Inferior parietal cortex (tissue), 1 donor: ENCODE measurements around the gene BMAL2.

Experiments
- DNase-seq: peaks from one replicate; pipeline ENCODE4 v3.0.0-alpha.2; 2016; ENCODE audit errors: extremely low spot score

The BMAL2 gene

DNA sequence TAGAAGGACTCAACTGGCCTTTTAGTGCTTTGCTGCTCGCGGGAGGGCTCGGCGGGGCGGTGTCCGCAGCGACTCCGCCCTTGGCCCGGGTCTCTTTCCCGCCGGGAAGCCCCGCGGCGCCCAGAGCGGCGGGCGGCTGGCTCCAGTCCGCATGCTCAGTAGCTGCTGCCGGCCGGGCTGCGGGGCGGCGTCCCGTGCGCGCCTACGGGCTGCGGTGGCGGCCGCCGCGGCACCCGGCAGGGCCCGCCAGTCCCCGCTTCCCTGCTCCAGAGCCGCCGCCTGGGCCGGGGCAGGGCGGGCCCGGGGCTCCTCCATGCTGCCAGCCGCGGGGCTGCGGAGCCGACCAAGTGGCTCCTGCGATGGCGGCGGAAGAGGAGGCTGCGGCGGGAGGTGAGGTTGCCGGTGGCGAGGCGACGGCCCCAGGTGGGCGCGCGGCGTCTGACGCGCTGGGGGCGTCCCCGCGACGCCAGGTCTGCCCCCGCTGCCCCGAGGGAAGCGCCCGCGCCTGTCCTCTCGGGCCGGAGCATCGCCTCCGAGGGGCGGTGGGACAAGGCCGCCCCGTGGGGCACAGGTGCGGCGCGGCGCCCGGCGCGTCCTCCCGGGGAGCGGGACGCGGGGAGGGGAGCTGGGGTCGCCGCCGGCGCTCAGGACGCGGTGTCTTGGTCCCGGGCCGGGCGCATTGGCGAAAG lies at the start of gene BMAL2:
BMAL2 (plus strand) TSS at position 123 of the 689 bp plus-strand sequence; CDS start at position 360, 237 bp downstream.
- no peak for DNase-seq

DNA sequence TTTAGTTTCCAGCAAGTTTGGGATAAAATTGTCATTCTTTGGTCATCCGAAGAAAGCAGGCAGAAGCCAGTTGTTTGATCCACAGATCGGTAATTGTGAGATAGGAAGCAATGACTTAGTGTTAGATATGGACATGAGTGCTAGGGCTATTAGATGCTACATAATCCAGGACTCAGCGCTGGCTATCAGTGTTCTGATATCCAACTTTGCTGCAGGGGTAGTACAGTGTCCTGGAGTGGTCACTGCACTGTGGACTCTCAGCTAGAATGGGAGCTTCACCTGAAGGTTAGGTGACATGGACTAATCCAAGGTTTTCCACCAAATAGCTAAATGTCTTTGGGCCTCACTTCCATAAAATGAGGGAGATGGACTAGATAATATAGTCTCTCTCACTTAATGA lies 48.6 kb upstream of the BMAL2 start:
- DNase-seq: no peak

DNA sequence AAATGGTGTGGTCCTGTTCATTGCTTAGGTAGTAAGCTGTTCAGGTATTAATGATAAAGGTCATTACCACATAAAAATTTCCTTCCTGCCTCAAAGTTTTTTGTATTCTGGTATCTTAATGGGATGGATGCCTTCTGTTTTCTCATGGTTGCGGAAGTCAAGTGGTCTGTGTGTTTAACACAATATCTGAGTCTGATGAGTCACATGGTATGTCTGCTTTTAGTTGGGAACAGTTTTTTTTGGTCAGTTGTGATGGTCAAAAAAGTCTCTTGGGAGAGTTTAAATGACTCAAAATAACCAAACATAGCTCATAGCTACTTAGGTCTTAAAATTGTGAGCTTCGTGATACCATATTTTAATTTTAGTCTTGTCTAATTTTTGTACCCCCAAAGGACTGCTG lies 47.9 kb upstream of the BMAL2 start:
- no peak for DNase-seq

DNA sequence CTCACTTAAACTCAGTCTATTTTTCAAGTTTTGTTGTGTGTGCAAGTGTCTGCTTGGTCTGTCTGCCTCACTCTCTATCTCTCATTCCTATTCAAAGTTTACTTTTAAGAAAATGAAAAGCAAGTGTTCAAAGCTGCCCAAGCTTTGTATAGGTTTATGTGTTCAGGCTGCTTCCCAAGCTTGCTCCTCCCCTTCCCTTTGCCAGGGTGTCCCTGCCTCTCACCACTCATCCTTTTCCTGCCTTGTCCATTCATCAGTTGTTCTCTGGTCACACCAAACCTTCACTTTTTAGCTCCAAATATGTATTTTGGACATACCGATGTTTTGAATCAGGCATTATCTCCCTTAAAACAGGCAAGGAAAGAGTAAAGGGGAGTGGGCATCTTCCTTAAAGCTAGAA lies 47.2 kb upstream of the BMAL2 start:
- no peak for DNase-seq

DNA sequence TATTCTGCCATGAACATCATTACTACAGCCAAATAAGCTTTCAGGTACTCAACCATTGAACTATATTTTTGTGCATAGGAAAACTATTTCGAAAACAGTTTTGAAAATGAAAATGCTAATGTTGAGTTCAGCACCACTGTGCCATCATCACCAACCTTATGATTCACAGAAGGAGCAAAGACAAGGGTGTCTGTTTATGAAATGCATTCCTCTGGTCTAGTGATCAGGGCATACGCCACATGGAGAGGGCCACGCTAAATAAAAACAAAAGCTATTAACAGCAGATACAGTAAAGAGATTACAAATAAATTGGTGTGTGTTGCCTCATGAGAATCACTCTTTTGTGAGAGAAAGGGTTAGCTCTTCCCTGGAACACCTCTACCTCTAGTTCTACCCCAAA lies 43.2 kb upstream of the BMAL2 start:
- no peak for DNase-seq

DNA sequence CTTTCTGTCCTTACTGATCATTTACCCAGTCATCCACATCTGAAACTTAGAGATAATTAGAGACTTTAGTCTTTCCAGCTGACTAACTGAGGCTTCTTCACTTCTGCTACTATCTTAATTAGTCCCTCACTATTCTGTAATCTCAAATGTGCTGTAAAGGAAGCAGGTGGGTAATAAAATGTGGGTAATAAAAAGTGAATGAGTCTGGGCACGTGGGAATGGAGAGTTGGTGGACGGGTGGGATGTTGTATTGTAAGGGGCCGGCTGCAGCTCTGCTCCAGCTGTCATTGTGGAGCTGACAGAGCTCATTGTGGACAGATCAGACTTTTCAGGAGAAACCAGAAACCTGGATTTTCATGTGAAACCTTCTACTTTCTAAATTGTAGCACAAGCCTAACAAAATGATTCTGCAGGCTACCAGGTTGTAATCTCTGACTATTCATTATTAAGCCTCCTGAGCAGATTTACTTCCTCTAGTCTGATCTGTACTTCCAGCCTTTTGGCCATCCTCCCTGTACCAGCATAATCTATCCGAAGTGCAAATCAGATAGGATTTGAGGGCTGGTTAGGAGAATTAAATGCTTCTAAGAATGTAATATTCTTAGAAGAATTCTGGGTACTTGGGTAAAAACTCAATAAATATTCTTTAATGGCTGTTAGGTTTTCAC lies 42.0 kb upstream of the BMAL2 start:
- no peak for DNase-seq

GRCh38 chr12:27291862-27292261 lies 40.8 kb upstream of the BMAL2 start:
- no peak for DNase-seq

- no peak for DNase-seq
Observed at GRCh38 chr12:27292718-27293117, 39.9 kb upstream of the BMAL2 start.

GRCh38 chr12:27293463-27293862 lies 39.2 kb upstream of the BMAL2 start:
- no peak for DNase-seq

DNA sequence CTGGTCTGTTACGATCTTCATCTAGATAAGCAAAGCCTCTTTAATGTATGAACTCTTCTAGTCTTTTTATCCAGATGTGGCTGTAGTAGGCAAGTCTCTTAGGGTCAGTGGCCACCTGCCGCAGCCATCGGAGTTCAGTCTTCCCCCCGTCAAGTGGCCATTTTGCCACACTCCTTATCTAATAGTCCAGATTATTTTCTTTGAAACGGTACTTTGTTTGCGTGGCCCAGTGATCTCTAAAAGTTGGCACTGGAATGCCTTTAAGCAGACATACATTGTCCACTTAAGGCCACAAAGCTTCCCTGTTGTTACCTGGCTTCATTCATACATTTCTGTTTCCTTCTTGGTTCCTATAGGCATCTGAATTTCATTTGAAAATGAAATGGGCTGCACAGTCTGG lies 36.0 kb upstream of the BMAL2 start:
- DNase-seq: no peak

GRCh38 chr12:27297566-27297965 lies 35.1 kb upstream of the BMAL2 start:
- DNase-seq: no peak

DNA sequence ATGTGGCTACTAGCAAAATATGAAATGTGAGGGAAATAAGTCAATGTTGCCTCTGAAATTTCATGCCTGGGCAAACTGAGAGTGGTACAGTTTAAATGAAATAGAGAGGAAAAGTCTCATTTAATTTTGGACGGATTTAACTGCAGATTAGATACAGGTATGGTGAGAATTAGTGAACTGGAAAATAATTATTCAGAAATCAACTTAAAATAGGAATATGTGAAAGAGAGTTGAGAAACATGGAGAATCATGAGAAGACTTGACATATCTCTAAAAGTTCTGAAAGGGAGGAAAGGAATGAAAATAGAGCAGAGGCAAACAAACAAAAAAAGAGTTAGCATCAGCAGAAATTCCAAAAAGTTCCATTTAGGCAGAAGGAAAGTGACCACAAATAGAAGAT lies 33.5 kb upstream of the BMAL2 start:
- no peak for DNase-seq

DNA sequence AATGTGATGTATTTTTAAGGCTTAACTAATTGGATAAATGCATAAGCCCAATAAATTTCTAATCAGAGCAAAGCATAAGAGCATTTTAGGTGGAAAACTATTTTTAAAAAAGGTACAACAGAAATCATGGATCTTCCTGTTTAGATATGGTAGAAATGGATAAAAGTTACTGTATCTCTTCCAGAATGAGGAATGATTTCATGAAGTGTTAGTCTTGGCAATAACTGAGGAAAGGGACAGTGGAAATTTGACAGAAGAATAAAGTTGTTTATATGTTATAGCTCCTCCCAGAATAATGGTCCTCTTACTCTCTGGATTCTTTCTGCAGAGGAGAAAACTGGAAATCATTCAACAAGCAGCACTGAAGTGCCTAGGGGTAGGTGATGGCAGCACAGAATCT lies 32.4 kb upstream of the BMAL2 start:
- DNase-seq: no peak

GRCh38 chr12:27303139-27304111 lies 29.2 kb upstream of the BMAL2 start:
- DNase-seq: no peak

GRCh38 chr12:27304856-27305255 lies 27.8 kb upstream of the BMAL2 start:
- no peak for DNase-seq

DNA sequence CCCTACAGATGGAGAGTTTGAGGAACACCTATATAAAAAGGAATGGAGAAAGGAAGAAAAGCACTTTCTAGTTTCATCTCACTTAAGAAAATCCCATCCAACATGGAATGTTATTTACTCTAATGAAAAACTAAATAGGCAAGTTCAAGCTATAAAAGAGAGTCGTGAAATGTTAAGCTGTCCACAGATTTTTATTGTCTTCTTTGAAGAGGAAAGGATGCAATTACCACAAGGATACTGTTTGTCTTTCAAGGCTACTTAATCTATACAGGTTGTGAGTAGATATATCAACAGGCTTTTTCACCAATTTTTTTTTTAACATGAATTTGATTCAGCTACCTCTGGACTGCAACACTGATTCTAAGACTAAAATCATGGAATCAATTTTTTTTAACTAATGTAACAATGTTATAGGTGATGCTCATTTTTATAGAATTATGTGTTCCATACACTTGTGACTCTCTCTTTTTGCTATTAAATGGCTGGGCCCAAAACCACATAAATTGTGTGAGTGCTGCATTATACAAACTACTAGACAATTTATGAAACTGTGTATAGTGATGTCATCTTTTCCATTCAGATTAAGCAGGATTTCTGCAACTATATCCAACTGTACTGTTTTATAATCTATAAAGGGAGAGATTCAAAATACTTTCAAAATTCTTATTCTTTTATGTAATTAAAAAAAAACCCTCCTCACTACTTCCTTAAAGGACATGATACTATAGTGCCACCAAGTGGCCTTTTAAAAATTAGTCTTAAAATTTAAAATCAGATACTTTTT lies 26.8 kb upstream of the BMAL2 start:
- DNase-seq: peak; percentile 62

DNA sequence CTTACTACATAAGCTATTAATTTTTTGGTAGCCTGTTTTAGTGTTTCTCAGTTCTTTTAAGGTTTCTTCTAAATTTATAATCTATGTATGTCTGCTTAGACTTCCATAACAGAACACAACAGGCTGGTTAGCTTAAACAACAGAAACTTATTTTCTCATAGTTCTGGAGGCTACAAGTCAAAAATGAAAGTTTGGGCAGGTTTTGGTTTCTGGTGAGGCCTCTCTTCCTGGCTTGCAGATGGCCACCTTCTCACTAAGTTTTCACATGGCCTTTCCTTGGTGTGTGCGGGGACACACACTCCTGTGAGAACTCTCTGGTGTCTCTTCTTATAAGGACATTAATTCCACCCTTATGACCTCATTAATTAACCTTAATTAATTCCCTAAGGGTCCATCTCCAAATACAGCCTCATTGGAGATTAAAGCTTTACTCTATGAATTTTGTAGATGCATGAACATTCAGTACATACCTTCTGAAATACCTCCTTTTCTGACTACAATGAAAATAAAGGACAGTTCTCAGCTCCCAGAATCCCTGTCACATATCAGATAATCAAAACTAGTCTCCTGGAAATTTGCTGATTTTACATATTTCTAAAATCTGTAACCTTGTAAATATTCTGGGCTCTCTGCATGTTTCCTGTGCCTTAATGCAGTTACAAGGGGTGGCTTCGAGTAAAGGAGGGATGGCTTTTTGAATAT lies 23.2 kb upstream of the BMAL2 start:
- no peak for DNase-seq

DNA sequence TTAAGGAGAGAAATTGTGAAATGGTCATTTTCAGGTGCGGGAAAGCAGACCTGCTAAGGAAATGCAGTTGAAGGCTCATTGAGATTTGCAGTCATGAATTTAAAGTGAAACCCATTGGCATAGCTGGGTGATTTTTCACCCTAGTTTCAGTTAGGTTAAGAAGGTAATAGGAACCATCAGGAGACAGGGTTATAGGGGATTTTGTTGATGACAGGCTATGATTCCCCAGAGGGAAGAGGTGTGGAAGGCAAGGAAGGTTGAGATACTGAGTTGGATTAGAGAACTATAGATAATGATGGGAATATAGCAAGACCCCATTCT lies 22.7 kb upstream of the BMAL2 start:
- DNase-seq: no peak

DNA sequence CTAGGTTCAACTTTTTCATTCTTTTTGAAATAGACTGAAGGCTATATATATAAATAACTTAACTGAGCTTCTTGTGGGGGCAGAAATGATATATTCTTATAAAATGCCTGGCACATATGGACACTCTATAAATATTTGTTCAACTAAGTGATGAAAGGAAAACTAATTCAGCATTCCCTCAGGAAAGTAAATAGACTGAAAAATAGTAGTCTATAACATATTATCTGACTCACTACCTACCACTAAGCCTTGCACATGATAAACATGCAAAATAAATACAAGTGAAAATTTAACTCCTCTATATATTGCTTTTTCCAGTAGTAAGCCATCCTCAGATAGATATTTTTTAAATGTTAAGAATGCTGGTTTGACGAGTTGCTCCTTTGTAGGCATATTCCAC lies 15.7 kb upstream of the BMAL2 start:
- DNase-seq: no peak

DNA sequence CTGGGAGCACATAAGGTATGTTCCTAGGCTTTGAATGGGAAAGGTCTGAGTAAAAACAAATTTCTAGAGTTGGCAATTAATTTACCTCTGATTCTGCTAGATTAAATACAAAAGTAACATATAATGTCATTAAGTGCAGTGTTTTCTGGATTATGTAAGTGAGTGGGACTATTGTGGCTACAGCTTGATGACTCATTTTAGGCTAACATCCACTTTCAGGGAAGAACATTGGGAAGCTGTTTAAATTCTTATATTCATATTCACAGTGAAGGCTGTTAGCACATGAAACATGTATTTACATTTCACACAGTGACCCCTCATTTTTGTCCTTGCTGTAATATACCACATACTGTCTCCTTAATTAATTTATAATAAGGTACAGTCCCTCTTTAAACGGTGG lies 13.2 kb upstream of the BMAL2 start:
- peak; percentile 40 for DNase-seq

DNA sequence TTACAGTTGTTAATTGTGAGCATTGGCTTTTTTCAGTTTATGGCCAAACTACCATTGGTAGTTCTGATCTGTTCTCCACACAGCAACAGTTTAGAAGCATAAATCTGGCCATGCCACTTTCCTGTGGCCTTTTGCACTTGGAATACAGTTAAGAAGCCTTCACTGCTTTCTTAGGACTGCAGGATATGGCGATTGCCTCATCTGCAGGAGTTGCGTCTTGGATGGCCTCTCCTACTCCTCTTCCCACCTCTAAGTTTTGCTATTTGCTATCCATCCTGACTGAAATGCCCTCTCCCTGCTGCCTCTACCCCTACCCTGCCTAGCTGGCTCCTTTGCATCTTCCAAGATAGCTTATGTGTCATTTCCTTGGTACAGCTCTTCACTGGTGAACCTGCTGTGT lies 12.8 kb upstream of the BMAL2 start:
- DNase-seq: no peak
